H9 (cell line): ENCODE data around the gene SYDE2. TPM values are rescaled to one million over a fixed set of nuclear protein-coding genes. Genes with fewer than 3 reads are reported as not detected.

Experiments
- DNase-seq: peaks from one replicate; pipeline ENCODE4 v3.0.0-alpha.2; 2017
- H2AFZ ChIP-seq: one replicate; pipeline ENCODE4 v1.6.1; 2013; ENCODE audit warnings: mild to moderate bottlenecking, low read length, control low read depth, moderate library complexity
- H2AK5ac ChIP-seq: 2 replicates; pipeline ENCODE4 v1.6.1; 2013; ENCODE audit warnings: low read length, control low read depth, mixed read lengths; ENCODE audit not compliant: insufficient read length
- H2BK120ac ChIP-seq: one replicate; pipeline ENCODE4 v1.6.1; 2013; ENCODE audit warnings: low read depth, mild to moderate bottlenecking, low read length, control low read depth, inconsistent platforms; ENCODE audit not compliant: poor library complexity, severe bottlenecking
- H2BK12ac ChIP-seq: 2 replicates; pipeline ENCODE4 v1.6.1; 2013; ENCODE audit warnings: low read length, control low read depth, mixed read lengths, low read depth; ENCODE audit not compliant: insufficient read length
- H2BK15ac ChIP-seq: 2 replicates; pipeline ENCODE4 v1.6.1; 2013; ENCODE audit warnings: low read depth, low read length, control low read depth
- H2BK20ac ChIP-seq: one replicate; pipeline ENCODE4 v1.6.1; 2013; ENCODE audit warnings: low read depth, mild to moderate bottlenecking, low read length, control low read depth, inconsistent platforms; ENCODE audit not compliant: poor library complexity, severe bottlenecking
- H2BK5ac ChIP-seq: 2 replicates; pipeline ENCODE4 v1.6.1; 2013; ENCODE audit warnings: low read length, control low read depth, mixed read lengths; ENCODE audit not compliant: insufficient read length
- H3K14ac ChIP-seq: 2 replicates; pipeline ENCODE4 v1.6.1; 2013; ENCODE audit warnings: low read length, control low read depth; ENCODE audit not compliant: insufficient read depth
- H3K18ac ChIP-seq: 2 replicates; pipeline ENCODE4 v1.6.1; 2013; ENCODE audit warnings: low read depth, mild to moderate bottlenecking, mixed read lengths, low read length, control low read depth; ENCODE audit not compliant: insufficient read length
- H3K23ac ChIP-seq: 2 replicates; pipeline ENCODE4 v1.6.1; 2013; ENCODE audit warnings: low read length, control low read depth, mixed read lengths, low read depth; ENCODE audit not compliant: insufficient read length
- H3K23me2 ChIP-seq: 2 replicates; pipeline ENCODE4 v1.6.1; 2013; ENCODE audit warnings: low read depth, mild to moderate bottlenecking, mixed read lengths, low read length, control low read depth; ENCODE audit not compliant: insufficient read length, poor library complexity, severe bottlenecking
- H3K27ac ChIP-seq: 2 replicates; pipeline ENCODE4 v1.5.1; 2013; ENCODE audit warnings: low read length, control low read depth, mixed read lengths, low read depth; ENCODE audit not compliant: insufficient read length
- H3K27me3 ChIP-seq: 2 replicates; pipeline ENCODE4 v1.6.1; 2013; ENCODE audit warnings: low read length, control low read depth, inconsistent platforms; ENCODE audit not compliant: insufficient read depth
- H3K4ac ChIP-seq: 2 replicates; pipeline ENCODE4 v1.6.1; 2013; ENCODE audit warnings: low read depth, mild to moderate bottlenecking, control low read depth, inconsistent platforms, low read length, moderate library complexity
- H3K4me1 ChIP-seq: 2 replicates; pipeline ENCODE4 v1.6.1; 2013; ENCODE audit warnings: low read length, control low read depth, inconsistent platforms; ENCODE audit not compliant: insufficient read depth
- H3K4me2 ChIP-seq: 2 replicates; pipeline ENCODE4 v1.6.1; 2013; ENCODE audit warnings: low read length, control low read depth, mixed read lengths; ENCODE audit not compliant: insufficient read length, insufficient read depth
- H3K56ac ChIP-seq: 2 replicates; pipeline ENCODE4 v1.6.1; 2013; ENCODE audit warnings: low read depth, mild to moderate bottlenecking, mixed read lengths, low read length, control low read depth; ENCODE audit not compliant: insufficient read length
- H3K79me1 ChIP-seq: 2 replicates; pipeline ENCODE4 v1.6.1; 2013; ENCODE audit warnings: low read depth, mild to moderate bottlenecking, moderate library complexity, low read length, control low read depth, inconsistent platforms; ENCODE audit not compliant: insufficient read depth, poor library complexity, severe bottlenecking
- H3K79me2 ChIP-seq: 2 replicates; pipeline ENCODE4 v1.6.1; 2013; ENCODE audit warnings: low read length, control low read depth, inconsistent platforms; ENCODE audit not compliant: insufficient read depth
- H3K9ac ChIP-seq: 2 replicates; pipeline ENCODE4 v1.6.1; 2013; ENCODE audit warnings: low read length, control low read depth, mixed read lengths; ENCODE audit not compliant: insufficient read length; ENCODE audit errors: extremely low read depth
- H3K9me3 ChIP-seq: one replicate; pipeline ENCODE4 v1.6.1; 2013; ENCODE audit warnings: low read depth, low read length, inconsistent platforms; ENCODE audit not compliant: control insufficient read depth
- H3T11ph ChIP-seq: one replicate; pipeline ENCODE4 v1.6.1; 2013; ENCODE audit warnings: mild to moderate bottlenecking, low read length, control low read depth, inconsistent platforms
- H4K20me1 ChIP-seq: one replicate; pipeline ENCODE4 v1.6.1; 2013; ENCODE audit not compliant: control insufficient read depth, insufficient read length, insufficient read depth
- H4K5ac ChIP-seq: 2 replicates; pipeline ENCODE4 v1.6.1; 2013; ENCODE audit warnings: low read depth, mild to moderate bottlenecking, mixed read lengths, low read length, control low read depth; ENCODE audit not compliant: insufficient read length
- H4K8ac ChIP-seq: replicated peaks from 2 replicates; pipeline ENCODE4 v1.6.1; 2013; ENCODE audit warnings: low read length, control low read depth, mixed read lengths, low read depth; ENCODE audit not compliant: insufficient read length
- H4K91ac ChIP-seq: 2 replicates; pipeline ENCODE4 v1.6.1; 2013; ENCODE audit warnings: low read depth, mild to moderate bottlenecking, moderate library complexity, mixed read lengths, low read length, control low read depth; ENCODE audit not compliant: insufficient read length
- H3K27ac Mint-ChIP-seq, 3 experiments: 2 replicates in 2 of 3; 3 replicates in 1 of 3; pipeline ENCODE4 v1.8.0; 2020 to 2021; ENCODE audit warnings: mixed read lengths in 3 of 3, mild to moderate bottlenecking in 1 of 3, moderate library complexity in 1 of 3
- H3K27me3 Mint-ChIP-seq: 2 replicates; pipeline ENCODE4 v1.8.0; 2021; ENCODE audit warnings: low read depth, mild to moderate bottlenecking, moderate library complexity, mixed read lengths
- H3K36me3 Mint-ChIP-seq, 3 experiments: 2 replicates in 2 of 3; 3 replicates in 1 of 3; pipeline ENCODE4 v1.8.0; 2020 to 2021; ENCODE audit warnings: low read depth in 3 of 3, mixed read lengths in 3 of 3; ENCODE audit not compliant: insufficient read depth in 1 of 3
- H3K4me1 Mint-ChIP-seq, 2 experiments: 2 replicates each; pipeline ENCODE4 v1.8.0; 2020; ENCODE audit warnings: mixed read lengths in 2 of 2
- H3K4me3 Mint-ChIP-seq, 2 experiments: 2 replicates in 1 of 2; 3 replicates in 1 of 2; pipeline ENCODE4 v1.8.0; 2020 to 2021; ENCODE audit warnings: mild to moderate bottlenecking in 2 of 2, mixed read lengths in 2 of 2, moderate library complexity in 1 of 2
- H3K9me3 Mint-ChIP-seq, 2 experiments: 2 replicates in 1 of 2; 3 replicates in 1 of 2; pipeline ENCODE4 v1.8.0; 2020; ENCODE audit warnings: mild to moderate bottlenecking in 2 of 2, mixed read lengths in 2 of 2, moderate library complexity in 1 of 2
- CTCF ChIP-seq: fragments of 200-600 bp; sonication (generic); conservative IDR thresholded peaks from 3 replicates; pipeline ENCODE4 v1.8.0; 2021; ENCODE audit warnings: antibody characterized with exemption, mild to moderate bottlenecking
- total RNA-seq: library from RNA; stranded (reverse); gene quantifications from 2 replicates; pipeline ENCODE4 v1.2.1, GENCODE V29; 2021

The SYDE2 gene
- total RNA-seq, 1 experiment from 2014 or later: 12.4 TPM

GRCh38 chr1:85157436-85157835 is 43.4 kb downstream of the SYDE2 start:
- Histone ChIP-seq H3K27ac (no peak overlapping the region), H2AK5ac (no peak overlapping the region), H3K18ac (no peak overlapping the region), H3K27me3 (no peaks in the 10 kb centered on the region), H3K79me1 (no peaks in the 10 kb centered on the region), H3K79me2 (no peaks in the 10 kb centered on the region), H4K8ac (no peak overlapping the region), H3K9ac (no peak overlapping the region), H2BK20ac (no peak overlapping the region), H3K9me3 (no peaks in the 10 kb centered on the region), H3K4ac (no peak overlapping the region), H3K56ac (no peak overlapping the region), H3T11ph (no peak overlapping the region), H3K4me2 (no peak overlapping the region), H3K23me2 (no peaks in the 10 kb centered on the region), H4K91ac (no peak overlapping the region), H2BK12ac (no peak overlapping the region), H3K23ac (no peak overlapping the region), H3K4me1 (no peaks in the 10 kb centered on the region), H2BK15ac (no peak overlapping the region), H2BK5ac (no peak overlapping the region), H2BK120ac (no peak overlapping the region), H3K14ac (no peak overlapping the region), H4K5ac (no peak overlapping the region), H2AFZ (no peak overlapping the region), H4K20me1 (no peaks in the 10 kb centered on the region)
- TF ChIP-seq CTCF: no peak
- no peak for DNase-seq
- H3K4me3 Mint-ChIP-seq: no peak overlapping the region
- H3K36me3 Mint-ChIP-seq: peaks cover 0 to 15% (median 13%) of the 10 kb centered on the region in 3 experiments; a peak in 4 of 7 replicates
- no peak overlapping the region for H3K27ac Mint-ChIP-seq
- no peaks in the 10 kb centered on the region for H3K9me3 Mint-ChIP-seq
- H3K27me3 Mint-ChIP-seq: no peaks in the 10 kb centered on the region
- H3K4me1 Mint-ChIP-seq: peaks cover 4 to 5% of the 10 kb centered on the region in 2 experiments
